ENCODE results near the gene CSK. TPM values are rescaled to one million over a fixed set of nuclear protein-coding genes. Genes with fewer than 3 reads are reported as not detected.

The CSK gene
- total RNA-seq, 2 donors from 2014 or later, result 64.3 to 68.5 TPM

DNA sequence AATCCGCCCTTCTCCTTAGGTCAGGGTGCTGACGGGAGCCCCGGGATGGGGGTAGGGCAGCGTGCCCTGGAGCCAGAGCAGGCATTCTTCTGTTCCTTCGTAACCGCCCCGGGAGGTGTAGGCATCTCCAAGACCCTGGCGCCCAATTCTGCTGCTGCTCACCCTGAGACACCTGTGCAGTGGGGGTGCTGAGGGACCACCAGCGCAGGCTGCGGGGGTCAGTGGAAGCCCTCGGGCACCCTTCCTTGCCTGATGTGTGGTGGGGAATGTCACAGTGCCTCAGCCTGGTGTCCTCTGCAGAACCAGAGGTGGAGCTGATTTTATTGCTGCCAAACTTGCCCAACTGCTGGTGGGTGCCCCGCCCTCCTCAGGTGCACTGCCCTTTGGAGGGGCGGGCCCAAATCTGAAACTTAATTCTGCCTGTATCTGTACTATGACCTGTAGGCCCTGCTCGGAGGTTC lies 7.3 kb downstream of the CSK start:
- Mint-ChIP-seq H3K4me1 (peaks cover 14% of the 10 kb centered on the region), H3K9me3 (no peaks in the 10 kb centered on the region), H3K27ac (no peak overlapping the region), H3K27me3 (ENCODE audit: insufficient read depth) (no peaks in the 10 kb centered on the region), H3K36me3 (ENCODE audit: low read depth) (peaks cover 7% of the 10 kb centered on the region), H3K4me3 (no peak overlapping the region)
- no peak overlapping the region for H3K27ac ChIP-seq (ENCODE audit: low read depth, low read length)
- H3K9me3 ChIP-seq (ENCODE audit: control insufficient read depth, low read length), result no peaks in the 10 kb centered on the region
- H3K4me3 ChIP-seq (ENCODE audit: low read length), result no peak overlapping the region
- no peak for DNase-seq
- 90 to 93% methylated on average over 13 to 14 of the region's 14 CpGs for WGBS, 2 experiments (ENCODE audit: insufficient coverage in 1 of 2, insufficient read length in 1 of 2)
- TF ChIP-seq, protein P1, sequence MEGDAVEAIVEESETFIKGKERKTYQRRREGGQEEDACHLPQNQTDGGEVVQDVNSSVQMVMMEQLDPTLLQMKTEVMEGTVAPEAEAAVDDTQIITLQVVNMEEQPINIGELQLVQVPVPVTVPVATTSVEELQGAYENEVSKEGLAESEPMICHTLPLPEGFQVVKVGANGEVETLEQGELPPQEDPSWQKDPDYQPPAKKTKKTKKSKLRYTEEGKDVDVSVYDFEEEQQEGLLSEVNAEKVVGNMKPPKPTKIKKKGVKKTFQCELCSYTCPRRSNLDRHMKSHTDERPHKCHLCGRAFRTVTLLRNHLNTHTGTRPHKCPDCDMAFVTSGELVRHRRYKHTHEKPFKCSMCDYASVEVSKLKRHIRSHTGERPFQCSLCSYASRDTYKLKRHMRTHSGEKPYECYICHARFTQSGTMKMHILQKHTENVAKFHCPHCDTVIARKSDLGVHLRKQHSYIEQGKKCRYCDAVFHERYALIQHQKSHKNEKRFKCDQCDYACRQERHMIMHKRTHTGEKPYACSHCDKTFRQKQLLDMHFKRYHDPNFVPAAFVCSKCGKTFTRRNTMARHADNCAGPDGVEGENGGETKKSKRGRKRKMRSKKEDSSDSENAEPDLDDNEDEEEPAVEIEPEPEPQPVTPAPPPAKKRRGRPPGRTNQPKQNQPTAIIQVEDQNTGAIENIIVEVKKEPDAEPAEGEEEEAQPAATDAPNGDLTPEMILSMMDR (conservative IDR thresholded peaks at IDR 0.05), result no peak
- peaks cover 19% of the 10 kb centered on the region for H3K36me3 ChIP-seq (ENCODE audit: control insufficient read depth, insufficient read depth, low read length)
- H3K9ac ChIP-seq (ENCODE audit: extremely low read depth, low read length, poor library complexity, severe bottlenecking), result no peak overlapping the region
- H3K4me1 ChIP-seq (ENCODE audit: control insufficient read depth, insufficient read depth, low read length), result no peaks in the 10 kb centered on the region
- H3K27me3 ChIP-seq (ENCODE audit: control insufficient read depth, insufficient read depth, low read length, poor library complexity, severe bottlenecking), result no peaks in the 10 kb centered on the region

DNA sequence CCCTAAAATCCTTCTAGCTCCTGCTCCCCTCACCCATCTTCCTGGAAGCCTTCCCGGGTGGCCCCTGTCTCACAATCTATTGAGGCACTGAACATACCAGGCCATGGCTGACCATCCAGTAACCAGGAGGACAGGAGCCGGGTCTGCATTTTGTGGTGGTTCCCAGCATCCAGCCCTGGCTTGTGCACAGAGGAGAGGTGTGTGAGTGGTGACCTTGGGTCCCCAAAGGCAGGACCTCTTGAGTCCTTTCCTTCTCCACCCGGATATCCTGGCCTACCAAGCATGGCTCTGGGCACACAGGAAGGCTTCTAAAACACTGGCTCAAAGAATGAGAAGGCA lies 7.8 kb downstream of the CSK start:
- Histone ChIP-seq H3K4me1 (ENCODE audit: control insufficient read depth, insufficient read depth, low read length) (no peaks in the 10 kb centered on the region), H3K9ac (ENCODE audit: extremely low read depth, low read length, poor library complexity, severe bottlenecking) (no peak overlapping the region), H3K27me3 (ENCODE audit: control insufficient read depth, insufficient read depth, low read length, poor library complexity, severe bottlenecking) (no peaks in the 10 kb centered on the region), H3K9me3 (ENCODE audit: control insufficient read depth, low read length) (no peaks in the 10 kb centered on the region), H3K36me3 (ENCODE audit: control insufficient read depth, insufficient read depth, low read length) (peaks cover 15% of the 10 kb centered on the region), H3K27ac (ENCODE audit: low read depth, low read length) (no peak overlapping the region), H3K4me3 (ENCODE audit: low read length) (no peak overlapping the region)
- Mint-ChIP-seq H3K36me3 (ENCODE audit: low read depth) (peaks cover 7% of the 10 kb centered on the region), H3K27ac (no peak overlapping the region), H3K27me3 (ENCODE audit: insufficient read depth) (no peaks in the 10 kb centered on the region), H3K9me3 (no peaks in the 10 kb centered on the region), H3K4me3 (no peak overlapping the region), H3K4me1 (peaks cover 14% of the 10 kb centered on the region)
- DNase-seq, result no peak
- 85 to 95% methylated on average over 3 of the region's 3 CpGs for WGBS, 2 experiments (ENCODE audit: insufficient coverage in 1 of 2, insufficient read length in 1 of 2)
- TF ChIP-seq, protein P1 (conservative IDR thresholded peaks at IDR 0.05), result no peak

DNA sequence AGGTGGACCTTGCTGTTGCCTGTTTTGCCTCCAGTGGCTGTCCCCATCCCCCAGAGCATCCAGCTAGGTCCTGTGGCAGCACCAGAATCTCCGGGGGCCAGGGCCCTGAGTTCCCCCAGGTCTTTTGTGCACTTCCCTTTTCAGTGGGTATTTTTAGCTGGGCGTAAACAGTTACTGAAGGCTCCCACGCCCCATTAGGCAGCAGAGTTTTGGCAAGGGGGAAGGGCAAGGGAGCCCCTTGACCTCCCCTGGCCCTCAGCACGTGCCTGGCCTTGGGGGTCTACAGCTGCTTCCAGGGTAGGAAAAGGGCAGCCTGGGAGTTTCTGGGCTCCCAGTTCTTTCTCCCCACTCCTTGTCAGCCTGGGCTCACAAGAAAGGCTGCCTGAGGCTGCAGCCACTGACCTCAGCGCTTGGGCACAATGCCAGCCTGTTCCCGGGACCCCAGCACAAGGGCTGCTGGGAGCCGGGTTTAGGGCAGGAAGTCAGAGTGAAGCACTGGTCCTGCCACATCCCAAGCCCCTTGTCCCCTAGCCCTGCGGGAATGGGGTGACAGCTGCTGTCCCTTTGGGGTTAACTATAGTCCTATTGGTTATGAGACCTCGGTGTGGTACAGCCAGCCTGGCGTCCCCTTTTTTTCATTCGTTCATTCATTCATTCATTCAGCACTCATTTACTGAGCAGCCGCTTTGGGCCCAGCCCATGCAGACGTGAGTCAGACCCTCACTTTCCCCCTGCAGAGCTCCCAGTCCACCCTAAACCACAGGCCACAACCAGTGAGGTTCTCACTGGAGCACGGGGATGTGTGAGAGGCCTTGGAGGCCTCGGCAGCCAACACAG lies 8.4 kb downstream of the CSK start:
- Mint-ChIP-seq H3K4me3 (no peak overlapping the region), H3K27ac (no peak overlapping the region), H3K4me1 (peaks cover 14% of the 10 kb centered on the region), H3K36me3 (ENCODE audit: low read depth) (peaks cover 7% of the 10 kb centered on the region), H3K27me3 (ENCODE audit: insufficient read depth) (no peaks in the 10 kb centered on the region), H3K9me3 (no peaks in the 10 kb centered on the region)
- Histone ChIP-seq H3K4me3 (ENCODE audit: low read length) (no peak overlapping the region), H3K4me1 (ENCODE audit: control insufficient read depth, insufficient read depth, low read length) (no peaks in the 10 kb centered on the region), H3K27ac (ENCODE audit: low read depth, low read length) (no peak overlapping the region), H3K27me3 (ENCODE audit: control insufficient read depth, insufficient read depth, low read length, poor library complexity, severe bottlenecking) (no peaks in the 10 kb centered on the region), H3K9me3 (ENCODE audit: control insufficient read depth, low read length) (no peaks in the 10 kb centered on the region), H3K36me3 (ENCODE audit: control insufficient read depth, insufficient read depth, low read length) (peaks cover 9% of the 10 kb centered on the region), H3K9ac (ENCODE audit: extremely low read depth, low read length, poor library complexity, severe bottlenecking) (no peak overlapping the region)
- DNase-seq, result no peak
- TF ChIP-seq, protein P1 (conservative IDR thresholded peaks at IDR 0.05), result no peak
- WGBS, 2 experiments (ENCODE audit: insufficient coverage in 1 of 2, insufficient read length in 1 of 2), result 90 to 96% methylated on average over 9 to 15 of the region's 15 CpGs

Measured in endodermal cell (in vitro differentiated cells).